Measurements from ENCODE around the gene COBLL1.

Gene COBLL1

DNA sequence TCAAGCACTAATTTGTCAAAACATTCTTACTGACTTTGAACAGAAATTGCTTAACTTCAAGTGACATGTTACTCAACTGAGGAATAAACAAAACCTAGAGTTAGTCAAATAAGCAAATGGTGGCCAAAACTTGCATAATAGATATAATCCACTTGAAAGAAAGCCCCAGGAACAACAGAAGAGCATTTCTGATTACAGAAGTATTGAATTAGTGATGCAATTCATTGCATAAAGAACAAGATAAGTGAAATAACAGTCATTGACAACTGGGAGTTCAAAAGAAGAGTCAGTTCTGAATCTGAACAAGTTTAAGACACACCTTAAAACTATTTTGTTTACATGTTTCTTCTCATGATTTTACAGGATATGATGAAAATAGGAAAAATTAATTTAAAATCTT is 30.8 kb downstream of the COBLL1 start:
- Histone ChIP-seq H3K79me2 (ENCODE audit: insufficient read depth, low read depth) (no peaks in the 10 kb centered on the region), H3K27ac (no peak overlapping the region), H4K20me1 (ENCODE audit: insufficient read depth) (no peaks in the 10 kb centered on the region), H3K27me3 (ENCODE audit: insufficient read depth, low read depth) (no peaks in the 10 kb centered on the region), H3K36me3 (ENCODE audit: insufficient read depth) (no peaks in the 10 kb centered on the region), H3K4me1 (ENCODE audit: low read depth, poor library complexity, severe bottlenecking) (no peaks in the 10 kb centered on the region), H2AFZ (ENCODE audit: low read depth) (no peak overlapping the region), H3K9ac (no peak overlapping the region), H3K4me2 (no peak overlapping the region), H3K4me3 (IDR thresholded peaks at IDR 0.05; ENCODE audit: insufficient read depth, low read depth, low read length) (no peak overlapping the region)
- TF ChIP-seq, protein P1, sequence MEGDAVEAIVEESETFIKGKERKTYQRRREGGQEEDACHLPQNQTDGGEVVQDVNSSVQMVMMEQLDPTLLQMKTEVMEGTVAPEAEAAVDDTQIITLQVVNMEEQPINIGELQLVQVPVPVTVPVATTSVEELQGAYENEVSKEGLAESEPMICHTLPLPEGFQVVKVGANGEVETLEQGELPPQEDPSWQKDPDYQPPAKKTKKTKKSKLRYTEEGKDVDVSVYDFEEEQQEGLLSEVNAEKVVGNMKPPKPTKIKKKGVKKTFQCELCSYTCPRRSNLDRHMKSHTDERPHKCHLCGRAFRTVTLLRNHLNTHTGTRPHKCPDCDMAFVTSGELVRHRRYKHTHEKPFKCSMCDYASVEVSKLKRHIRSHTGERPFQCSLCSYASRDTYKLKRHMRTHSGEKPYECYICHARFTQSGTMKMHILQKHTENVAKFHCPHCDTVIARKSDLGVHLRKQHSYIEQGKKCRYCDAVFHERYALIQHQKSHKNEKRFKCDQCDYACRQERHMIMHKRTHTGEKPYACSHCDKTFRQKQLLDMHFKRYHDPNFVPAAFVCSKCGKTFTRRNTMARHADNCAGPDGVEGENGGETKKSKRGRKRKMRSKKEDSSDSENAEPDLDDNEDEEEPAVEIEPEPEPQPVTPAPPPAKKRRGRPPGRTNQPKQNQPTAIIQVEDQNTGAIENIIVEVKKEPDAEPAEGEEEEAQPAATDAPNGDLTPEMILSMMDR (conservative IDR thresholded peaks at IDR 0.05; ENCODE audit: low read depth, low read length), result no peak

DNA sequence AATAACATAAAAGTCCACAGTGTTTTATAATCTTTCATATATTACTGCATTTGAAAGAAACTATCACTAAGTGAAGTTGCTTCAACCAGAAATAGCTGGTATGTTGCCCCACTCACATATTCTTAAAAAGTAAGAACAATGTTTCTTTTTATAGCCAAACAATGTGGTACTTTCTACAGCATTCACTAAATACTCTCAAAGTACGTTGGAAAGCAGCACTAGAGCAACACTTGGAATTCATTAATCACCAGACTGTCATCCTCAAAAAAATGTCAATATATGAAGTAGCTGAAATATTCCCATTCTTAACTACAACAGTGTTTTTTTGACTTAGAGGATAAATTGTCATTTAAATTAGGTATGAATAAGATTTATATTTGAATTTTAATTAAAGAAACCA is 32.8 kb downstream of the COBLL1 start:
- H3K9ac ChIP-seq, result no peak overlapping the region
- TF ChIP-seq, protein P1 (conservative IDR thresholded peaks at IDR 0.05; ENCODE audit: low read depth, low read length), result no peak
- no peak overlapping the region for H3K27ac ChIP-seq
- no peaks in the 10 kb centered on the region for H3K79me2 ChIP-seq (ENCODE audit: insufficient read depth, low read depth)
- no peak overlapping the region for H2AFZ ChIP-seq (ENCODE audit: low read depth)
- no peak overlapping the region for H3K4me3 ChIP-seq (IDR thresholded peaks at IDR 0.05; ENCODE audit: insufficient read depth, low read depth, low read length)
- H3K27me3 ChIP-seq (ENCODE audit: insufficient read depth, low read depth), result no peaks in the 10 kb centered on the region
- no peaks in the 10 kb centered on the region for H3K36me3 ChIP-seq (ENCODE audit: insufficient read depth)
- no peaks in the 10 kb centered on the region for H3K4me1 ChIP-seq (ENCODE audit: low read depth, poor library complexity, severe bottlenecking)
- no peak overlapping the region for H3K4me2 ChIP-seq
- H4K20me1 ChIP-seq (ENCODE audit: insufficient read depth), result no peaks in the 10 kb centered on the region

DNA sequence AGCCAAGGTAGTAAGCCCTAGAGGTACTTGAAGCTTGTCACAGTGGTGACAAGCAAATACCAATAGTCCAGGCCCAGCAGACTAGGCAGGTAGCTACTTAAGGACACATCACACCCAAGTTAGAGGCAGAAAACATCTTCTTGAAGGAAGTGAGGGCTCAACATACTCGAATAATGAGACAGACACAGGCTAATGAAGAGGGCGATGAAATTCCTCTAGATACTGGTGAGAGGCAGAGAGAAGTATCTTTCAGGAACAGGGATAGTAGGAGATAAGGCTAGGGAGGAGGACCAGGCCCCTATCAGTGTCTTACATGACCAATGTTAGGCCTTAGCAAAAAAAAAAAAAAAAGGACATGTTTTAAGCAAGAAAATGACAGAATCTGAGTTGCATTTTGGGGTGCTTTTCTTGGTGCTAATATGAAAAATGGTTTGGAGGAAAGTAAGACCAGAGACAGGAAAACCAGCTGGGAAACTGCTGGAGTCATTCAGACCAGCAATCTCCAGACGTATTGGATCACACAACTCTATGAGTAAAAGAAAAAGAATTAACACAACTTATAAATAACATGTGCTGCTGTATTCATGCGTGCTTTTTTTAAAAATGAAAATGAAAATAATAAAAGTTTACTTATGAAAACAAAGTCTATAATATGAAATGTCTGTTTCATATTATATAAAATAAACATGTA is 37.7 kb downstream of the COBLL1 start:
- no peaks in the 10 kb centered on the region for H3K36me3 ChIP-seq (ENCODE audit: insufficient read depth)
- no peak overlapping the region for H3K9ac ChIP-seq
- H3K4me3 ChIP-seq (IDR thresholded peaks at IDR 0.05; ENCODE audit: insufficient read depth, low read depth, low read length), result no peak overlapping the region
- no peaks in the 10 kb centered on the region for H4K20me1 ChIP-seq (ENCODE audit: insufficient read depth)
- TF ChIP-seq, protein P1 (conservative IDR thresholded peaks at IDR 0.05; ENCODE audit: low read depth, low read length), result no peak
- no peaks in the 10 kb centered on the region for H3K79me2 ChIP-seq (ENCODE audit: insufficient read depth, low read depth)
- no peak overlapping the region for H2AFZ ChIP-seq (ENCODE audit: low read depth)
- H3K4me2 ChIP-seq, result no peak overlapping the region
- H3K27me3 ChIP-seq (ENCODE audit: insufficient read depth, low read depth), result no peaks in the 10 kb centered on the region
- H3K27ac ChIP-seq, result no peak overlapping the region
- no peaks in the 10 kb centered on the region for H3K4me1 ChIP-seq (ENCODE audit: low read depth, poor library complexity, severe bottlenecking)

DNA sequence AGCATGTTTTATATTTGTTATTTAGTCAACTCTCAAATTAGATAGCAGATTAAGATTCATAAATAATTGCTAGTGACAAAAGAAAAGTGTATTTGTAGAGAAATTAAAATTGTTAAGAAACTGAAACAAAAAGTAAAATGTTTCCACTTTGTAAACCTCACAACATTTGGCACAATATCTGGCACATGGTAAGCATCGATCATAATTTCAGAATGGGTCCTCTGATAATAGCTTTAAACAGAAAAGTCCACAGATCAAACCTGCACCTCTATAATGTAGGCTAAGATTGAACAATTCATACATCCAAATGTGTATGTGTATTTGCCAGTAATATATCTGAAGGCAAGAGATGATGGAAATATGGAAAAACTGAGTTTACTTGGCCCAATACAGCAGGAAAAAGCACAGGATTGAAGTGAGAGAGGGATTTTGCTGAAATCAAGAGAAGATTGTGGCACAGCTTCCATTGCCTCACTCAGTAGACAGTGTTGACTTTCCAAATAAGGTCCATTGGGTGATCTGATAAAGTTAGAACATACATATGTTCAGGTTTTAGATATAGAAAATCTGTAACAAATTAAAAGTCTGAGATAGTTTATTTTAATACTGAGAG is 39.4 kb downstream of the COBLL1 start:
- no peak overlapping the region for H3K4me2 ChIP-seq
- no peaks in the 10 kb centered on the region for H3K79me2 ChIP-seq (ENCODE audit: insufficient read depth, low read depth)
- TF ChIP-seq, protein P1 (conservative IDR thresholded peaks at IDR 0.05; ENCODE audit: low read depth, low read length), result no peak
- H4K20me1 ChIP-seq (ENCODE audit: insufficient read depth), result no peaks in the 10 kb centered on the region
- no peak overlapping the region for H2AFZ ChIP-seq (ENCODE audit: low read depth)
- no peaks in the 10 kb centered on the region for H3K36me3 ChIP-seq (ENCODE audit: insufficient read depth)
- H3K27ac ChIP-seq, result no peak overlapping the region
- H3K9ac ChIP-seq, result no peak overlapping the region
- no peak overlapping the region for H3K4me3 ChIP-seq (IDR thresholded peaks at IDR 0.05; ENCODE audit: insufficient read depth, low read depth, low read length)
- no peaks in the 10 kb centered on the region for H3K27me3 ChIP-seq (ENCODE audit: insufficient read depth, low read depth)
- H3K4me1 ChIP-seq (ENCODE audit: low read depth, poor library complexity, severe bottlenecking), result no peaks in the 10 kb centered on the region

Measured in KMS-11 (cell line).